Measurements from ENCODE around the gene APP.

APP gene

GRCh38 chr21:26068776-26069175 lies 101.8 kb downstream of the APP start:
- no peak for DNase-seq (ENCODE audit: low read depth in 2 of 2, low spot score in 1 of 2)

- no peak for DNase-seq (ENCODE audit: low read depth in 2 of 2, low spot score in 1 of 2)
Observed at GRCh38 chr21:26067836-26068594, 102.6 kb downstream of the APP start.

GRCh38 chr21:26064506-26064905 lies 106.1 kb downstream of the APP start:
- DNase-seq (ENCODE audit: low read depth in 2 of 2, low spot score in 1 of 2), result no peak

DNA sequence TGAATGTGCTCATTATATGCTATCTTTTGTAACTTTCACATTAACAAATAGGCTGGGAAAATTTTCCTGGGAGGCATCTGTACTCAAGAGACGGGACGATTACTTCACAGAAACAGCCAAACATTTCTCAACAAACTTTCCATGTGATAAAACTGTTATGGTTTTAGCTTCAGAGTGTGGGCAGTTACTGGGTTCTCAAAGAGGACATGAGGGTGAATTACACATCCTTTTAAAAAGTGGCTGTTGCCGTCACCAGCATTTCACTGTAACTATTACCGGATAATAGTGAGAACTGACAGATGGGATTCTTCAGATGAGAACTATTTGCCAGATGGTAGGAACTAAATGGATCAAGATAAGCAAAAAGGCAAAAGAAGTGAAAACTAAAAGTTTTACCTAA lies 109.1 kb downstream of the APP start:
- DNase-seq (ENCODE audit: low read depth in 2 of 2, low spot score in 1 of 2), result no peak

GRCh38 chr21:26060335-26061115 lies 110.0 kb downstream of the APP start:
- DNase-seq (ENCODE audit: low read depth in 2 of 2, low spot score in 1 of 2), result no peak

GRCh38 chr21:26057477-26058170 lies 112.9 kb downstream of the APP start:
- no peak for DNase-seq (ENCODE audit: low read depth in 2 of 2, low spot score in 1 of 2)

GRCh38 chr21:26055841-26056264 lies 114.7 kb downstream of the APP start:
- no peak for DNase-seq (ENCODE audit: low read depth in 2 of 2, low spot score in 1 of 2)

- DNase-seq (ENCODE audit: low read depth in 2 of 2, low spot score in 1 of 2), result no peak
Observed at GRCh38 chr21:26055010-26055409, 115.6 kb downstream of the APP start.

DNA sequence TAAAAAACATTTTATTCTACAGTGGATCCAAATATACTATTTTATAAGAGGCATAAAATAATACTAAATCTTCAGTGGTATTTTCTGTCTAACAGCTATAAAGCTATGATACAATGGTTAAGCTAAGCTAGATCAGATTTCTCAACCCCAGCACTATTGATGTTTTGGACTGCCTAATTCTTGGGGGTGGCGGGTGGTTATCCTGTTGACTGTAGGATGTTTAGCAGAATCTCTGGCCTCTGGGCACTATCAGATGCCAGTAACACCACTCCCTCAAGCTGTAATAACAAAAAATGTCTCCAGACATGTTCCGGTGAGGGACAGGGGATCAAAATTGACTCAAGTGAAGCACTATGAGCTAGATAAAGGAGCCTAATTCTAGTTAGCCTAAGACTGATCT lies 118.5 kb downstream of the APP start:
- DNase-seq (ENCODE audit: low read depth in 2 of 2, low spot score in 1 of 2), result no peak

DNA sequence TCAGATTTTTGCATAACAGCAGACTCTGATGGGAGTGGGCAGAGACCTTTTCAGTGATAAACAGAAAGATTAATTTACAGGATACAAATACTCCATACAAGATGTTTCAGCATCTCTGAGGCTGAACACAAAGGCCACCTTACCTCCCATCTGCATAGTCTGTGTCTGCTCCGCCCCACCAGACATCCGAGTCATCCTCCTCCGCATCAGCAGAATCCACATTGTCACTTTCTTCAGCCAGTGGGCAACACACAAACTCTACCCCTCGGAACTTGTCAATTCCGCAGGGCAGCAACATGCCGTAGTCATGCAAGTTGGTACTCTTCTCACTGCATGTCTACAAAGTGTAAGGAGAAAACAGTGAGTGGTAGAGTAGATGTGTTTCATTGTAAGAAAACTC lies 119.7 kb downstream of the APP start:
- DNase-seq (ENCODE audit: low read depth in 2 of 2, low spot score in 1 of 2), result no peak

DNA sequence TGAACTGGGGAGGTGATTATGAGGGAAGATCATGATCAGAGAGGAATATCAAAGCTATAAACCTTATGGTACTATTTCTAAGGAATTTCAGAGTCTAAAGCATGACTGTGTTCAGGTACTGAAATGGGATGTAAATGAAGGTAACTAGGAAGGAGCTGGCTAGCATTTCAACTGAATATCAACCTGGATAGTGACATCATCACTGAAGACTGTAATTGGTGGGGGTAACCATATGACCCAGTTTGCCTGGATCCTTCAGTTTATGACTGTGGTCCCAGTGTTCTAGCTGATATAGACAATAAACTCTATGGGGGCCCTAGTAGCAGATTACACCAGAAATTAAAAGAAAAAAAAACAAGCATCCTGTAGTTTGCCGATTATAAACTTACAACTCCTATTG lies 120.8 kb downstream of the APP start:
- DNase-seq (ENCODE audit: low read depth in 2 of 2, low spot score in 1 of 2), result no peak

DNA sequence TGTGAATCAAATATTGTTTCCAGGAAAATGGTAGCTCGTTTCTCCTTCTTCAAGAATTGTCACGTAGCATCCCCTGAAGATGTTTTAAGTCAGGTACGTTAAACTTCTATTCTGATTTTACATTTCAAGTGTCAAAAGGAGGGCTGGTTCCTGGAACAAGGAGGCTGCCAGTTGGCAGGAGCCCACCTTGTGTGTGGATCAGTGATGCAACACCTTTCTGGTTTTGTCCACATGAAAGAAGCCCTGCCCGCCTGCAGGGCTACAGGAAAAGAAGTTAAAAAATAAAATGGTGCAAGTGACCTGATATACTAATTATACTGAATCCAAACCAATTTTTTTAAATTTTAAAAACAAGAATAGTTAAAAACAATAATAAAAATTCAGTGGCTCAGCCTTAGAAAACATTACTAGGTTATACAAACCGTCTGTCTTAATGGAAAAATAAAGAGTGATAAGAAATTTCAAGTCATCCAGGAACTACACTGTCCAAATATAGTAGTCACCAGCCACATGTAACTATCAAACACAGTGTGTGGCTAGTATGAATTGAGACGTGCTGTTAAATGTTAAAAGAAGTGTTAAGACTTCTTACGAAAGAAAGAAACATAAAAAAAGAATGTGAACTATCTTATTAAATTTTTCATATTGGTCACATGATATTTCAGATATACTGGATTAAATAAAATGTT lies 123.1 kb downstream of the APP start:
- DNase-seq (ENCODE audit: low read depth in 2 of 2, low spot score in 1 of 2), result no peak

DNA sequence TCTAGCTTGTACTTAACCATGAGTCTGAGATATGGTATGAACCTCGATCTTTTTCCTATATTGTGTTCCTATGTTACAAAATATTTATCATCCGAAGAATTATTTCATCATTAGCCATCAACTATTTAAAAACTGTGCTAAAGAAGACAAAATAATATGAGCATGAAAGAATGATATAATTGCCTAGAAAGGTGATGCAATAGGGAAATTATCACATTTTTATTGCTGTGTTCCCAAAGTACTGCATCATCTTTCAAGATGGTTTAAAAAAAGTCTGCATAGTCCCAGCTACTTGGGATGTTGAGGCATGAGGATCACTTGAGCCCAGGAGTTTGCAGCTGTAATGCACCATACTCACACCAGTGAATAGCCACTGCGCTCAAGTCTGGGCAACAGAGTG lies 126.7 kb downstream of the APP start:
- DNase-seq (ENCODE audit: low read depth in 2 of 2, low spot score in 1 of 2), result no peak

DNA sequence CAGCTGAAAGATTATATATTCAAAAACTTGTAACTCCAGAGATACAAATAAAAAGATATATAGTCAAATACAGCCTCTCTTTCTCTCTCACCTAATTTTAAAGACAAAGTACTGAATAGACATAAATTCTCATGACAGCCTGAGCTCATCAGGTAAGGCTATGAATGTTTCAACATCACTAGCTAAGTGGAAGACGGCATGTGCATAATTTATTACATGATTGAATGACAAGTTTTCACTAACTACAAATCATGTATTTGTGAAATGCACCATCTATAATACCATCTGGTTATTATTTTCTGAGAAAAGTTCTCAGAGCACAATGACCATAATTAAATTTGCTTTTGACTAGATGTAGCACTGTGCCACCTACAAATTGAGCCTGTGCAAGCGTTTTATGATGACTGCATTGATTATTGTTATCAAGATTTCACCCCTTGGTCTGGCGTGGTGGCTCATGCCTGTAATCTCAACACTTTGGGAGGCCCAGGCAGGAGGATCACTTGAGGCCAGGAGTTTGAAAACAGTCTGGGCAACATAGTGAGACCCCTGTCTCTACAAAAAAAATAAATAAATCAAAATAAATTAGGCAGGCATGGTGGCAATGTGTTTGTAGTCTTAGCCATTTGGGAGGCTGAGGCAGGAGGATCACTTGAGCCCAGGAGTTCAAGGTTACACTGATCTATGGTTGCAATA lies 128.2 kb downstream of the APP start:
- DNase-seq (ENCODE audit: low read depth in 2 of 2, low spot score in 1 of 2), result no peak

GRCh38 chr21:26041431-26042180 lies 129.0 kb downstream of the APP start:
- no peak for DNase-seq (ENCODE audit: low read depth in 2 of 2, low spot score in 1 of 2)

DNA sequence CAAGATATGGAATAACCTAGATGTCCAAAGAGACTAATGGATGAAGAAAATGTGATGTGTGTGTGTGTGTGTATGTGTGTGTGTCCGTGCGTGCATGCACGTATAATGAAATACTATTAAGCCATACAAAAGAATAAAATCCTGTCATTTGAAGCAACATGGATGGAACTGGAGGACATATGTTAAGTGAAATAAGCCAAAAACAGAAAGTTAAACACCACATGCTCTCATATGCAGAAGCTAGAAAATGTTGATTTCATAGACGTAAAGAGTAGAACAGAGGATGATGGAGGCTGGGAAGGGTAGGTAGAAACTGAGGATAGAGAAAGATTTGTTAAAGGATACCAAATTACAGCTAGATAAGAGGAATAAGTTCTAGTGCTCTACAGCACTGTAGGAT lies 133.7 kb downstream of the APP start:
- DNase-seq (ENCODE audit: low read depth in 2 of 2, low spot score in 1 of 2), result no peak

GRCh38 chr21:26032263-26032662 lies 138.3 kb downstream of the APP start:
- DNase-seq (ENCODE audit: low read depth in 2 of 2, low spot score in 1 of 2), result no peak

GRCh38 chr21:26028183-26028582 lies 142.4 kb downstream of the APP start:
- no peak for DNase-seq (ENCODE audit: low read depth in 2 of 2, low spot score in 1 of 2)

- DNase-seq (ENCODE audit: low read depth in 2 of 2, low spot score in 1 of 2), result no peak
Observed at GRCh38 chr21:26027696-26028095, 142.9 kb downstream of the APP start.

Measured in stimulated activated CD8-positive, alpha-beta memory T cell treated with anti-CD3 and anti-CD28 coated beads, Interleukin-4, amount 100 ng/mL, for 4 hours (primary cell).